ENCODE measurements around the gene N4BP2L1.
"Not testable (repeated sequence)": the region's sequence is repeated elsewhere in the genome, so short reads cannot be mapped to it uniquely, and the experiment has no call there.

N4BP2L1 gene

DNA sequence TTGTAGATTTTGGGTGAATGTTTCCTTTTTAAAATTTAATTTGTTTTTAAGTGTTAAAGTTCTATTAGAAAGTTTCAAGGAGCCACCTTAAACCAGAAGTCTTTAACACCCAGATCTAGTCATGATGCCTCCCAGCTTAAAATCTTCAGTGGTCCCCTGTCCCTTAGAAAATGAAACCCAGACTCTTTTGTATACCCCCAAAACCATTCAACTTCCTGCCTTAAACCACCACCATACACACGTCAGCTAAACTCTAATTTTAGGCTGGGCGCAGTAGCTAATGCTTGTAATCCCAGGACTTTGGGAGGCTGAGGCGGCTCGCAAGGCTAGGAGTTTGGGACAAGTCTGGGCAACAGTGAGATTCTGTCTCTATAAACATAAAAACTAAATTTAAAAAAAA is 37.9 kb downstream of the N4BP2L1 start:
- no peak for DNase-seq (ENCODE audit: low read depth)

DNA sequence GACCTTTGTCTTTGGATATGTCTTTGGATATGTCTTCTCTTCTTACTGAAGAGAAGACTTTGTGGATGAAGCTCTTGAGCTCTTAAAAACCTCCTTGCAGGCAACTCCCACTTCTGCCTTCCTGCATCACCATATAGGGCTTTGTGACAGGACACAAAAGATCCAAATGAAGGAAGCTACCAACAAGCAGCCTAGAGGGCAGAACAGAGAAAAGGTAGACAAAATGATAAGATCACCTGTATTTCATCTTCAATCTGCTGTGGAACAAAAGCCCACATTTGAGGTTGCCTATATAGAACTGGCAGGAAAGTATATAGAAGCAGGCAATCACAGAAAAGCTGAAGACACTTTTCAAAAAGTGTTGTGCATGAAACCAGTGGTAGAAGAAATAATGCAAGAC is 42.5 kb downstream of the N4BP2L1 start:
- DNase-seq (ENCODE audit: low read depth) = no peak

DNA sequence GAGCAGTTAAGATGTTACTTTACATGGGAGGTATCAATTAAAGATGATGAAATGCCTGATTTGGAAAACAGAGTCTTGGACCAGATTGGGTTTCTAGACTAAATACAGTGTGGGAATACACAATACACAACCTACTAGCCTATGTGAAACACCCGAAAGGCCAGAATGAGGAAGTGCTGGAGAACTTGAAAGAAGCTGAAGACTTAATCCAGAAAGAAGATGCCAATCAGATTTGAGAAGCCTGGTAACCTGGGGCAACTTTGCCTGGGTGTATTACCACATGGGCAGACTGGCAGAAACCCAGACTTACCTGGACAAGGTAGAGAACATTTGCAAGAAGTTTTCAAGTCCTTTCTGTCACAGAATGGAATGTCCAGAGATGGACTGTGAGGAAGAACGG is 43.2 kb downstream of the N4BP2L1 start:
- no peak for DNase-seq (ENCODE audit: low read depth)

DNA sequence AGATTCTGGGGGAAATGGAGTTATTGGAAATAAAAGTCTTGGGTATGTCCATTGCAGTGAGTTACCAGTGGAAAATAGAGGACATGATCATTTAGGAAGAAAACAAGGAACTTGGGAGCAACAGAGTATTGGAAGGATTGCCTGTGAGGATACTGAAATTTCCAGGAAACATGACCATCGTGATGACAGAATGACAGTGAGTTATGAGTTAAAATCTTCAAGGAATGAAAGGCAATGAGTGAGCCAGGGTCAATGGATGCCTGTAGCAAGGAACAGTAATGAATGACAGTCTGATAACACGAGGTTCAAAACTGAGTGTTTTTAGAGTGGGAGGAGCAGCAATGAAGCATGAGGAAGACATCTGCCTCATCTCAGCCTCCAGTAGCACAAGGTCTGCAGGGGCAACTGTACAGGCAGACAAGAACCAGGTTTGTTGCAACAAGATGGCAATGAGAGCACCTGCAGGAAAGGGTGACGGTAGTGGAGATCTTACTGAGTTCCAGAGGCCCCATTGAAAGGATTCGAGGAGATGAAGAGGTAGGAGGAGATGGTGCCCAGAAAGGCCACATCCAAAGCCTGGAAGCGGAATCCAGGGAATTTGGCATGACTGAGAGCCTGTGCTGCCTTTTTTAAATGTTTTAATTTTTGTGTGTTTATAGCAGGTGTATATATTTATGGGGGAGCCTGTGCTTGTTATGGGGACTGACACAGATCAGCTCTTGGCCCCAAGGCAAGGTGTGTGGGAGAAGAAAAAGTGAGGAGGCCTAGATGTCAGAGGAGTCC is 43.9 kb downstream of the N4BP2L1 start:
- DNase-seq (ENCODE audit: low read depth) = no peak

DNA sequence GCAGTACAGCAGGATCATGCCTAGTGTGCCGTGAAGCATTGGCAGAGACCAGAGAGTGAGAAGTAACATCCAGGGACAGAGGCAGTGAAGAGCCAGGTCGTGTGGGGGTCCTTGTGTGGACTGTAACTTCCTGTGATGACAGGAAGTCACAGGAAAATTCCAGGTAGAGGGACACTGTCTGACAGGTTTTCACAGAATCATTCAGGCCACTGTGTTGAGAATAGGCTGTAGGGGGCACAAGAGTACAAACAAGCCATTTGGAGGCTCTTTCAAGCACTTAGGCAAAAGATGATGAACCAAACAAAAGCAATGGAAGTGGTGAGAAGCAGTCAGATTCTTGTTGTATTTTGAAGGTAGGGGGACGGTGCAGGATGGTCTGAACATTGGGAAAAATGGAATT is 46.4 kb downstream of the N4BP2L1 start:
- no peak for DNase-seq (ENCODE audit: low read depth)

DNA sequence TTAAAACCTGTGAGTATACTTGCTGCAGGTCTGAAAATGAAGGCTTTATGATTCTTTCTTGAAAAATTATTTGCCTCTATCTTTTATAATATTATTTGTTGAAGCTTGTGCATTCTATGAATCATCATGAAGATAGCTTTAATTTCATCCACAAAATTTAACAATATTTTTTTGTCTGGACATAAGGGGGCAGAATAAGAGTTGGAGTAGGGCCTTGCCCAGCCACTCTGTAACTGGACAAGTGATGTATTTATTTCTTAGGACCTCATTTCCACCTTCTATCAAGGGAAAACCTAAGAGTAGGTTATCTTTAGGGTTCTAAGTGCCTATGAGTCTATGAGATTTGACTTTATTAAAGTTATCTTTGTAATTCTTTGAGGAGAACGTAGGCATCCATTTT is 49.9 kb downstream of the N4BP2L1 start:
- no peak for DNase-seq (ENCODE audit: low read depth)

DNA sequence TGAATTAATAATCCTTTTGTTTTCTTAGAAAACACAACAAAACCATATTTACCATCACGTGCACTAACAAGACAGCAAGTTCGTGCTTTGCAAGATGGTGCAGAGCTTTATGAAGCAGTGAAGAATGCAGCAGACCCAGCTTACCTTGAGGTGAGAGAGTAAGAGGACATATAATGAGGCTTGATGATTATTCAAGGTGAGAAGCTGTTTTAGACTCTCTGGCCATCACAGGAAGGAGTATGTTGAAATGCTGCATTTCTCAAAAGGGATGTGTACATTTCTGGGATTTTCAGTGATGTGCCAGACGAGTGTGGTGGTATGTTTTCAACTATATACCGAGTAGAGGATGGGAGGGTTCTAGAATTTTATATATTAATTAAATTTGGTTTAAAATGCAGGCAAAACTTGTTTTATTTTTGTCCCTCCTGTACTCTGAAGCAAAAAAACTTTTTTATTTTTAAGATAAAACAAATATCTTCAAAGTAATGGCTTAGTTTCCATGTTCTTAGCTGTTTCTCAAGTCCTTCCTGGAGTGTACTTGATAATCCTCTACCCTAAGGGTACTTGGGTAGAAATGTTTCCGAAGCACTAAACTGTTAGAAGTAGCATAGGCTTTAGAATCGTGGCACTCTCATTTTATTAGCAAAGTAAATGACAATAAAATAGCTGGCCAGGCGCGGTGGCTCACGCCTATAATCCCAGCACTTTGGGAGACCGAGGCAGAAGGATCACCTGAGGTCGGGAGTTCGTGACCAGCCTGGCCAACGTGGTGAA is 51.1 kb downstream of the N4BP2L1 start:
- no peak for DNase-seq (ENCODE audit: low read depth)

DNA sequence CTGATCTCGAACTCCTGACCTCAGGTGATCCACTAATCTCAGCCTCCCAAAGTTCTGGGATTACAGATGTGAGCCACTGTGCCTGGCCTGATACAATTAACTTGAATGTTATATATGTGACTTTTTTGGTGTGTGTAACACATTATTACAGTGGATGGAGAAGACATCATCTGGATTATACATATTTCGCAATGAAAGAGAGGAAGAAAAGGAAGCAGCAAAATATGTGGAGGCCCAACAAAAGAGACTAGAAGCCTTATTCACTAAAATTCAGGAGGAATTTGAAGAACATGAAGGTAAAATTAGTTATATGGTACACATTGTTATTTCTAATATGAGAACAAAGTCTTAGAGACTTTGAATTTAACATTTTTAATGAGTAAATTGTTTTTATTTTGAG is 57.1 kb downstream of the N4BP2L1 start:
- DNase-seq (ENCODE audit: low read depth) = no peak

DNA sequence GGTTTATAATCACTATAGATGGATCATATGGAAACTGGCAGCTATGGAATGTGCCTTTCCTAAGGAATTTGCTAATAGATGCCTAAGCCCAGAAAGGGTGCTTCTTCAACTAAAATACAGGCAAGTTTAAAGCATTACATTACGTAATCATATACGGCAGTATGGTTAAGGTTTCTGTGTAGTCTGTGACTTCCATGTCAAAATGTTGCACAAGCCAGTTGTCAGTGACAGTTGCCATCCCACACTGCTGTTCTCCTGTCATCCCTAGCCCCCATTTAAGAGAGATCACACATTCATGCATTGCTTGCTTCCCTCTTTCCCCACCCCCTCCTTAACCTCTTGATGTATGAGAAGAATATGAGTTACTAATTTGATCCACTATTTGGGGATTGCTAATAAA is 65.4 kb downstream of the N4BP2L1 start:
- DNase-seq (ENCODE audit: low read depth) = no peak

DNA sequence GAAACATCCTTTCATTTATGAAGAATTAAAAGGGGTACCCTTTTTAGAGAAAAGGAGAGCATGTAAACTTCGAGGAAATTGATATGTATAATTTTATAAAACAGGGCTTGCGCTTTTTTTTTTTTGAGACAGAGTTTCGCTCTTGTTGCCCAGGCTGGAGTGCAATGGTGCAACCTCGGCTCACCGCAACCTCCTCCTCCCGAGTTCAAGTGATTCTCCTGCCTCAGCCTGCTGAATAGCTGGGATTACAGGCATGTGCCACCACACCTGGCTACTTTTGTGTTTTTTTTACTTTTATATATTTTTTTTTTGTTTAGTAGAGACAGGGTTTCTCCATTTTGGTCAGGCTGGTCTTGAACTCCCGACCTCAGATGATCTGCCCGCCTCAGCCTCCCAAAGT is 72.0 kb downstream of the N4BP2L1 start:
- DNase-seq (ENCODE audit: low read depth) = not testable (repeated sequence)

DNA sequence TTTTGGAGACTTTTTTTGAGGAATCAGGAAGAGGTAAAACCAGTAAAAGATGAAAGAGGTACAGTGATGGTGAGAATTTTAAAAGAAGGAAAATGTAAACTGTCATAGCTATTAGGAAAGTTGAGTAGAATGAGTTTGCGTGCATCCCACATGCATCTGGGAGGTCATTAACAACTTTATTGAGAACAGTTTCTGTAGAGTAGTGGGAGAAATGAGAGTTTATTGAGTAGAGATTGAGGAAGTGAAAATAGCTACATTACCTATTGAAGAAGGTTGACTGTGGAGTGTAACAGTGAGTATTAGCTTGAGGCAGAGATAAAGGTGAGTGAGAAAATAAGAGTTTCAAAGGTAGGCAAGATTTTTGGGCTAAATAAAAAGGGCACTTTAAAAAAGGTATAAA is 73.9 kb downstream of the N4BP2L1 start:
- no peak for DNase-seq (ENCODE audit: low read depth)

DNA sequence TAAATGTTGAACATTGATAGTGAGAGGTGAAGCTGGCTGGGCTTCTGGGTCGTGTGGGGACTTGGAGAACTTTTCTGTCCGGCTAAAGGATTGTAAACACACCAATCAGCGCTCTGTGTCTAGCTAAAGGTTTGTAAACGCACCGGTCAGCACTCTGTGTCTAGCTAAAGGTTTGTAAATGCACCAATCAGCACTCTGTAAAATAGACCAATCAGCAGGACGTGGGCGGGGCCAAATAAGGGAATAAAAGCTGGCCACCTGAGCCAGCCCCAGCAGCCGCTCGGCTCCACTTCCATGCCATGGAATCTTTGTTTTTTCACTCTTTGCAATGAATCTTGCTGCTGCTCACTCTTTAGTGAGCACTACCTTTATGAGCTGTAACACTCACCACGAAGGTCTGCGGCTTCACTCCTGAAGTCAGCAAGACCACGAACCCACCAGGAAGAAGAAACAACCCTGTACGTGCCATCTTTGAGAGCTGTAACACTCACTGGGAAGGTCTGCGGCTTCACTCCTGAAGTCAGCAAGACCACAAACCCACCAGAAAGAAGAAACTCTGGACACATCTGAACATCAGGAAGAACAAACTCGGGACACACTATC is 77.0 kb downstream of the N4BP2L1 start:
- DNase-seq (ENCODE audit: low read depth) = not testable (repeated sequence)

All from stimulated activated CD8-positive, alpha-beta memory T cell treated with anti-CD3 and anti-CD28 coated beads, Interleukin-4, amount 100 ng/mL, for 24 hours (primary cell).